HepG2 (cell line): ENCODE measurements around the gene ZNF541. TPM values are rescaled to one million over a fixed set of nuclear protein-coding genes. Genes with fewer than 3 reads are reported as not detected.
A peak's percentile ranks its signal among the peaks of the same experiment; 100 is the strongest.

Experiments used
- BRCA1 ChIP-seq: sonication (generic); formaldehyde crosslinking; IDR thresholded peaks from 2 replicates; pipeline ENCODE4 v1.4.0; 2020; ENCODE audit warnings: missing genetic modification reagents
- CREB3 ChIP-seq: sonication (generic); formaldehyde crosslinking; IDR thresholded peaks from 2 replicates; pipeline ENCODE4 v1.5.0; 2020; ENCODE audit warnings: missing genetic modification reagents
- FUBP1 ChIP-seq: sonication (generic); formaldehyde crosslinking; IDR thresholded peaks from 2 replicates; pipeline ENCODE4 v1.5.1; 2020; ENCODE audit warnings: missing genetic modification reagents, mild to moderate bottlenecking, borderline replicate concordance
- GABPA ChIP-seq, 2 experiments: IDR thresholded peaks; 2 replicates each; pipeline ENCODE4 v1.6.1; 2011 to 2016; ENCODE audit warnings: low read depth in 2 of 2, low read length in 1 of 2, missing biosample characterization in 1 of 2, missing genetic modification characterization in 1 of 2
- KLF15 ChIP-seq: sonication (generic); formaldehyde crosslinking; IDR thresholded peaks from 2 replicates; pipeline ENCODE4 v1.8.1; 2023; ENCODE audit warnings: borderline replicate concordance, mild to moderate bottlenecking, inconsistent platforms, missing genetic modification reagents, mixed read lengths
- NFIB ChIP-seq: sonication (generic); formaldehyde crosslinking; IDR thresholded peaks from 2 replicates; pipeline ENCODE4 v1.9.0; 2021; ENCODE audit warnings: missing genetic modification reagents, mild to moderate bottlenecking, borderline replicate concordance
- RAD21 ChIP-seq: fragments of 450-650 bp; formaldehyde crosslinking; IDR thresholded peaks from 2 replicates; pipeline ENCODE4 v1.5.0; 2020; ENCODE audit warnings: mild to moderate bottlenecking
- RFXANK ChIP-seq: IDR thresholded peaks from 2 replicates; pipeline ENCODE4 v1.6.1; 2016
- SMYD3 ChIP-seq: sonication (generic); formaldehyde crosslinking; IDR thresholded peaks from 2 replicates; pipeline ENCODE4 v1.8.1; 2023; ENCODE audit warnings: mild to moderate bottlenecking, missing genetic modification reagents
- TEF ChIP-seq: sonication (generic); formaldehyde crosslinking; IDR thresholded peaks from 2 replicates; pipeline ENCODE4 v1.5.0; 2020; ENCODE audit warnings: missing genetic modification reagents
- TRIM24 ChIP-seq: sonication (generic); formaldehyde crosslinking; IDR thresholded peaks from 2 replicates; pipeline ENCODE4 v1.8.0; 2022; ENCODE audit warnings: mild to moderate bottlenecking, missing genetic modification reagents
- TSC22D2 ChIP-seq: sonication (generic); formaldehyde crosslinking; IDR thresholded peaks from 2 replicates; pipeline ENCODE4 v1.5.1; 2020; ENCODE audit warnings: missing genetic modification reagents, mild to moderate bottlenecking, borderline replicate concordance
- XRCC5 ChIP-seq: fragments of 200-400 bp; formaldehyde crosslinking; optimal IDR thresholded peaks from 2 replicates; pipeline ENCODE3; 2017; ENCODE audit warnings: mild to moderate bottlenecking, low read length
- ZFP36 ChIP-seq: fragments of 150-350 bp; IDR thresholded peaks from 2 replicates; pipeline ENCODE4 v1.6.1; 2018; ENCODE audit warnings: borderline replicate concordance, low read length, low read depth; ENCODE audit not compliant: partially characterized antibody
- ZNF121 ChIP-seq: sonication (generic); formaldehyde crosslinking; IDR thresholded peaks from 2 replicates; pipeline ENCODE4 v1.5.0; 2020; ENCODE audit warnings: mild to moderate bottlenecking, missing genetic modification reagents
- ZNF34 ChIP-seq: sonication (generic); formaldehyde crosslinking; IDR thresholded peaks from 2 replicates; pipeline ENCODE4 v1.4.0; 2020; ENCODE audit warnings: mild to moderate bottlenecking, missing genetic modification reagents, borderline replicate concordance
- ZNF570 ChIP-seq: sonication (generic); formaldehyde crosslinking; IDR thresholded peaks from 2 replicates; pipeline ENCODE4 v1.4.0; 2020; ENCODE audit warnings: mild to moderate bottlenecking, missing genetic modification reagents, borderline replicate concordance
- ZNF670 ChIP-seq: sonication (generic); formaldehyde crosslinking; IDR thresholded peaks from 2 replicates; pipeline ENCODE4 v1.8.0; 2022; ENCODE audit warnings: mild to moderate bottlenecking, missing genetic modification reagents, borderline replicate concordance
- ZNF761 ChIP-seq: sonication (generic); formaldehyde crosslinking; conservative IDR thresholded peaks from 2 replicates; pipeline ENCODE4 v1.4.0; 2020; ENCODE audit warnings: mild to moderate bottlenecking, missing genetic modification reagents
- ZNF841 ChIP-seq: sonication (generic); formaldehyde crosslinking; IDR thresholded peaks from 2 replicates; pipeline ENCODE4 v1.8.1; 2023; ENCODE audit warnings: missing genetic modification reagents, borderline replicate concordance
- polyA plus RNA-seq, 8 experiments: library from polyadenylated mRNA; depleted of rRNA in 3 of 8; stranded (reverse) in 7 of 8; unstranded in 1 of 8; fragments of >200 nt; fragmentation: Illumina TruSeq in 4 of 8; extraction: Trizol in 4 of 8; gene quantifications; 2 replicates each; pipeline versions ENCODE4 v1.2.1 to v1.2.3, GENCODE V29; 2011 to 2016; ENCODE audit warnings: low read depth in 4 of 8, missing spikeins in 1 of 8, mixed read lengths in 1 of 8; ENCODE audit not compliant: insufficient read depth in 1 of 8
- total RNA-seq, 5 experiments: library from RNA; depleted of rRNA; stranded (reverse); fragments of >200 nt; fragmentation: Illumina TruSeq; extraction: Trizol; gene quantifications; 2 replicates each; pipeline ENCODE4 v1.2.3, GENCODE V29; 2016; ENCODE audit warnings: low read depth in 1 of 5

The ZNF541 gene
- total and polyA plus RNA-seq, 2 of the 13 experiments (the other 11 are each of a cell fraction or from before 2014, with no cell fraction given): 0.03 to 0.04 TPM

- TF ChIP-seq CREB3 (CRISPR knock-in tag) (no peak), ZNF761 (no peak), NFIB (CRISPR knock-in tag) (no peak), GABPA (IDR thresholded peaks at IDR 0.05; ENCODE audit: low read depth, low read length) (no peak), GABPA (CRISPR knock-in tag; IDR thresholded peaks at IDR 0.05; ENCODE audit: low read depth) (no peak), FUBP1 (CRISPR knock-in tag) (no peak), BRCA1 (CRISPR knock-in tag) (no peak), TRIM24 (CRISPR knock-in tag) (no peak), ZNF121 (CRISPR knock-in tag) (no peak), TEF (CRISPR knock-in tag) (no peak), XRCC5 (no peak), RAD21 (0 out of 2 replicates have a peak, but pooled peaks have one; percentile 12), RFXANK (CRISPR knock-in tag) (no peak), ZNF34 (CRISPR knock-in tag) (no peak), ZNF841 (no peak), ZFP36 (no peak), KLF15 (CRISPR knock-in tag) (0 out of 2 replicates have a peak, but pooled peaks have one; percentile 79), ZNF570 (CRISPR knock-in tag) (no peak), SMYD3 (CRISPR knock-in tag) (no peak), TSC22D2 (CRISPR knock-in tag) (no peak), ZNF670 (CRISPR knock-in tag) (no peak)
Observed at GRCh38 chr19:47609906-47610894, 37.3 kb upstream of the ZNF541 start (continued).
